HEK293 (cell line): ENCODE results near the gene ADAMTSL5.
A peak's percentile ranks its signal among the peaks of the same experiment; 100 is the strongest.

Experiments
- BCL11B ChIP-seq: fragments of 450-650 bp; formaldehyde crosslinking; IDR thresholded peaks from 2 replicates; pipeline ENCODE4 v1.5.1; 2016; ENCODE audit warnings: low read depth, missing biosample characterization, missing genetic modification characterization
- EGR2 ChIP-seq: fragments of 450-650 bp; formaldehyde crosslinking; IDR thresholded peaks from 2 replicates; pipeline ENCODE4 v1.5.1; 2016; ENCODE audit warnings: low read depth, missing biosample characterization, missing genetic modification characterization
- IKZF3 ChIP-seq: fragments of 450-650 bp; IDR thresholded peaks from 2 replicates; pipeline ENCODE4 v1.5.0; 2018; ENCODE audit warnings: missing biosample characterization, mild to moderate bottlenecking, missing genetic modification characterization, moderate library complexity
- KLF7 ChIP-seq: fragments of 450-650 bp; formaldehyde crosslinking; IDR thresholded peaks from 2 replicates; pipeline ENCODE4 v1.5.1; 2016; ENCODE audit warnings: missing biosample characterization, missing genetic modification characterization, borderline replicate concordance
- REPIN1 ChIP-seq: fragments of 450-650 bp; formaldehyde crosslinking; IDR thresholded peaks from 2 replicates; pipeline ENCODE4 v1.5.1; 2017; ENCODE audit warnings: missing biosample characterization, missing genetic modification characterization, low read depth
- SCRT1 ChIP-seq: fragments of 450-650 bp; formaldehyde crosslinking; IDR thresholded peaks from 2 replicates; pipeline ENCODE4 v1.5.1; 2016; ENCODE audit warnings: missing biosample characterization, missing genetic modification characterization, borderline replicate concordance
- SCRT2 ChIP-seq: fragments of 450-650 bp; formaldehyde crosslinking; IDR thresholded peaks from 2 replicates; pipeline ENCODE4 v1.5.1; 2016; ENCODE audit warnings: missing biosample characterization, missing genetic modification characterization
- SP2 ChIP-seq: fragments of 450-650 bp; formaldehyde crosslinking; IDR thresholded peaks from 2 replicates; pipeline ENCODE4 v1.5.1; 2016; ENCODE audit warnings: missing biosample characterization, missing genetic modification characterization
- TCF7L2 ChIP-seq: IDR thresholded peaks from 2 replicates; pipeline ENCODE4 v1.6.1; 2011; ENCODE audit warnings: low read depth, mild to moderate bottlenecking, inconsistent platforms, low read length, moderate library complexity, borderline replicate concordance
- ZBTB1 ChIP-seq: fragments of 450-650 bp; formaldehyde crosslinking; IDR thresholded peaks from 2 replicates; pipeline ENCODE4 v1.5.1; 2016; ENCODE audit warnings: missing biosample characterization, missing genetic modification characterization
- ZBTB17 ChIP-seq: fragments of 450-650 bp; formaldehyde crosslinking; IDR thresholded peaks from 2 replicates; pipeline ENCODE4 v1.5.1; 2016; ENCODE audit warnings: missing biosample characterization, missing genetic modification characterization
- ZBTB7A ChIP-seq: fragments of 450-650 bp; formaldehyde crosslinking; IDR thresholded peaks from 2 replicates; pipeline ENCODE4 v1.5.1; 2016; ENCODE audit warnings: low read depth, missing biosample characterization, missing genetic modification characterization
- ZEB2 ChIP-seq: fragments of 450-650 bp; formaldehyde crosslinking; IDR thresholded peaks from 2 replicates; pipeline ENCODE4 v1.5.1; 2016; ENCODE audit warnings: missing biosample characterization, missing genetic modification characterization
- ZFP69B ChIP-seq: fragments of 450-650 bp; formaldehyde crosslinking; IDR thresholded peaks from 2 replicates; pipeline ENCODE4 v1.5.1; 2016; ENCODE audit warnings: missing biosample characterization, missing genetic modification characterization
- ZNF19 ChIP-seq: fragments of 450-650 bp; formaldehyde crosslinking; IDR thresholded peaks from 2 replicates; pipeline ENCODE4; 2016; ENCODE audit warnings: missing biosample characterization, missing genetic modification characterization, low read depth
- ZNF214 ChIP-seq: fragments of 450-650 bp; formaldehyde crosslinking; IDR thresholded peaks from 2 replicates; pipeline ENCODE4 v1.5.1; 2017; ENCODE audit warnings: missing biosample characterization, mild to moderate bottlenecking, missing genetic modification characterization, borderline replicate concordance
- ZNF302 ChIP-seq: fragments of 450-650 bp; formaldehyde crosslinking; IDR thresholded peaks from 2 replicates; pipeline ENCODE4 v1.5.1; 2016; ENCODE audit warnings: missing biosample characterization, missing genetic modification characterization, low read depth
- ZNF324 ChIP-seq: fragments of 450-650 bp; formaldehyde crosslinking; IDR thresholded peaks from 2 replicates; pipeline ENCODE4 v1.5.1; 2016; ENCODE audit warnings: missing biosample characterization, missing genetic modification characterization
- ZNF426 ChIP-seq: fragments of 450-650 bp; formaldehyde crosslinking; IDR thresholded peaks from 2 replicates; pipeline ENCODE4 v1.5.1; 2017; ENCODE audit warnings: missing biosample characterization, missing genetic modification characterization, mild to moderate bottlenecking, inconsistent platforms, moderate library complexity
- ZNF600 ChIP-seq: fragments of 450-650 bp; formaldehyde crosslinking; IDR thresholded peaks from 2 replicates; pipeline ENCODE4 v1.5.1; 2016; ENCODE audit warnings: missing biosample characterization, missing genetic modification characterization
- ZNF660 ChIP-seq: fragments of 450-650 bp; IDR thresholded peaks from 2 replicates; pipeline ENCODE4 v1.5.1; 2018; ENCODE audit warnings: missing biosample characterization, mild to moderate bottlenecking, missing genetic modification characterization
- ZNF785 ChIP-seq: fragments of 450-650 bp; formaldehyde crosslinking; IDR thresholded peaks from 2 replicates; pipeline ENCODE4 v1.5.1; 2016; ENCODE audit warnings: missing biosample characterization, missing genetic modification characterization
- ZNF791 ChIP-seq: fragments of 450-650 bp; formaldehyde crosslinking; IDR thresholded peaks from 2 replicates; pipeline ENCODE4 v1.5.1; 2016; ENCODE audit warnings: missing biosample characterization, missing genetic modification characterization
- ZNF830 ChIP-seq: fragments of 450-650 bp; IDR thresholded peaks from 2 replicates; pipeline ENCODE4 v1.5.0; 2018; ENCODE audit warnings: missing biosample characterization, missing genetic modification characterization, low read depth, mild to moderate bottlenecking, moderate library complexity
- ZSCAN16 ChIP-seq: fragments of 450-650 bp; formaldehyde crosslinking; IDR thresholded peaks from 2 replicates; pipeline ENCODE4 v1.5.1; 2016; ENCODE audit warnings: missing biosample characterization, missing genetic modification characterization
- TF ChIP-seq, protein P1 (sequence below): fragments of 450-650 bp; formaldehyde crosslinking; IDR thresholded peaks from 2 replicates; pipeline ENCODE4 v1.5.1; 2016; ENCODE audit warnings: missing biosample characterization, missing genetic modification characterization
- TF ChIP-seq, protein P2 (sequence below): fragments of 450-650 bp; formaldehyde crosslinking; IDR thresholded peaks from 2 replicates; pipeline ENCODE4 v1.5.1; 2016; ENCODE audit warnings: missing biosample characterization, missing genetic modification characterization
- TF ChIP-seq, protein P3 (sequence below): fragments of 450-650 bp; formaldehyde crosslinking; IDR thresholded peaks from 2 replicates; pipeline ENCODE4 v1.5.1; 2016; ENCODE audit warnings: missing biosample characterization, missing genetic modification characterization
- TF ChIP-seq, protein P4 (sequence below): fragments of 450-650 bp; formaldehyde crosslinking; IDR thresholded peaks from 2 replicates; pipeline ENCODE4 v1.5.1; 2017; ENCODE audit warnings: missing biosample characterization, missing genetic modification characterization
- TF ChIP-seq, protein P5 (sequence below): fragments of 450-650 bp; formaldehyde crosslinking; IDR thresholded peaks from 2 replicates; pipeline ENCODE4 v1.5.1; 2016; ENCODE audit warnings: missing biosample characterization, missing genetic modification characterization

ADAMTSL5 gene

DNA sequence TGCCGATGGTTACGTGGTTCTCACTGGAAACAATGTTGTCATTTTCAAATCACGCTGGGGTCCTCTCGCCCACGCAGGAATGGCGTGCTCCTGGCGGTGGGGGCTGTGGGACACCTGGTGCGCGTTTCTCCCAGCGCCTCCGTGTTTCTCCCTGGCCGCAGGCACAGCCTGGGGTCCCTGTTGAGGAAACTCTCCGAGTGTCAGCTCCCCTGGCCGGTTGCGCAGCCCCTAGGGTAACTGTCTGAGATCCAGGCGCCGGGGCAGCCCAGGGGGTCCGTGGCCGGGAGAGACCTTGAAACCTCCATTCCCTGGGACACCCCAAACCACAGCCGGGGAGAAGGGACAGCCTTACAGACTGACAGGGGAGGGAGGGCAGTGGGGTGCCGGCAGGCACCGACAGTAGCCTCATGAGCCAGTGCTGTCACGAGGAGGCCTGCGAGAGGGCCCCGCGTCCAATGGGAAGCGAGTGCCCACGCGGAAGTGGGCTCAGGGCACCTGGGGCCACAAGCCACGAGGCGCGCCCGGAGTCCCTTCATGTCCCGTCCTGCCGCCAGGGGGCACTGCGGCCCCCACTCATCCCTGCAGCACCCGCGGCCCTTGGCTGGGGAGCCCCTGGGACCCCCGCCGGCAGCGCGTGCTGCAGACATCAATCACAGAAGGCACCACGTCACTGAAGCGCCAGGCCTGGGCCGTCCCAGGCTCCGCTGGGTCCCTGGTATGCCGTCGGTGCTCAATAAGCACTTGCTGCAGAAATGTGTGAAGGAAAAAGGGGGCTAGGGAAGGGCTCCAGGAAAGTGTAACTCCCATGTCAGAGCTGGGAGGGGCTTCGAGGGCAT, 9.5 kb downstream of the ADAMTSL5 start (continued):
- TF ChIP-seq ZNF660 (tag by site-specific recombination) (peak; percentile 61; the same call in 1 of the 2 replicates), ZNF426 (tag by site-specific recombination) (no peak), ZBTB17 (tag by site-specific recombination) (no peak), ZNF785 (tag by site-specific recombination) (peak; percentile 91), SP2 (tag by site-specific recombination) (peak; percentile 59), ZNF791 (no peak), EGR2 (tag by site-specific recombination) (peak; percentile 43), KLF7 (tag by site-specific recombination) (no peak), SCRT1 (tag by site-specific recombination) (no peak), SCRT2 (tag by site-specific recombination) (no peak; the same call in 1 of the 2 replicates), TCF7L2 (no peak), ZNF324 (tag by site-specific recombination) (0 out of 2 replicates have a peak, but pooled peaks have one; percentile 40), ZEB2 (tag by site-specific recombination) (peak; percentile 84), ZNF214 (tag by site-specific recombination) (no peak), REPIN1 (tag by site-specific recombination) (no peak), IKZF3 (tag by site-specific recombination) (peak; percentile 30; the same call in 1 of the 2 replicates), ZSCAN16 (tag by site-specific recombination) (no peak), ZFP69B (tag by site-specific recombination) (peak; percentile 90), BCL11B (peak; percentile 68; the same call in 1 of the 2 replicates), ZNF600 (no peak), ZNF830 (tag by site-specific recombination) (no peak), ZBTB1 (no peak), ZNF302 (tag by site-specific recombination) (no peak), ZBTB7A (tag by site-specific recombination) (peak; percentile 55; the same call in 1 of the 2 replicates), ZNF19 (tag by site-specific recombination) (no peak)
- TF ChIP-seq, protein P1, sequence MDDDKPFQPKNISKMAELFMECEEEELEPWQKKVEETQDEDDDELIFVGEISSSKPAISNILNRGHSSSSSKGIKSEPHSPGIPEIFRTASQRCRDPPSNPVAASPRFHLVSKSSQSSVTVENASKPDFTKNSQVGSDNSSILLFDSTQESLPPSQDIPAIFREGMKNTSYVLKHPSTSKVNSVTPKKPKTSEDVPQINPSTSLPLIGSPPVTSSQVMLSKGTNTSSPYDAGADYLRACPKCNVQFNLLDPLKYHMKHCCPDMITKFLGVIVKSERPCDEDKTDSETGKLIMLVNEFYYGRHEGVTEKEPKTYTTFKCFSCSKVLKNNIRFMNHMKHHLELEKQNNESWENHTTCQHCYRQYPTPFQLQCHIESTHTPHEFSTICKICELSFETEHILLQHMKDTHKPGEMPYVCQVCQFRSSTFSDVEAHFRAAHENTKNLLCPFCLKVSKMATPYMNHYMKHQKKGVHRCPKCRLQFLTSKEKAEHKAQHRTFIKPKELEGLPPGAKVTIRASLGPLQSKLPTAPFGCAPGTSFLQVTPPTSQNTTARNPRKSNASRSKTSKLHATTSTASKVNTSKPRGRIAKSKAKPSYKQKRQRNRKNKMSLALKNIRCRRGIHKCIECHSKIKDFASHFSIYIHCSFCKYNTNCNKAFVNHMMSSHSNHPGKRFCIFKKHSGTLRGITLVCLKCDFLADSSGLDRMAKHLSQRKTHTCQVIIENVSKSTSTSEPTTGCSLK, result no peak
- TF ChIP-seq, protein P2, sequence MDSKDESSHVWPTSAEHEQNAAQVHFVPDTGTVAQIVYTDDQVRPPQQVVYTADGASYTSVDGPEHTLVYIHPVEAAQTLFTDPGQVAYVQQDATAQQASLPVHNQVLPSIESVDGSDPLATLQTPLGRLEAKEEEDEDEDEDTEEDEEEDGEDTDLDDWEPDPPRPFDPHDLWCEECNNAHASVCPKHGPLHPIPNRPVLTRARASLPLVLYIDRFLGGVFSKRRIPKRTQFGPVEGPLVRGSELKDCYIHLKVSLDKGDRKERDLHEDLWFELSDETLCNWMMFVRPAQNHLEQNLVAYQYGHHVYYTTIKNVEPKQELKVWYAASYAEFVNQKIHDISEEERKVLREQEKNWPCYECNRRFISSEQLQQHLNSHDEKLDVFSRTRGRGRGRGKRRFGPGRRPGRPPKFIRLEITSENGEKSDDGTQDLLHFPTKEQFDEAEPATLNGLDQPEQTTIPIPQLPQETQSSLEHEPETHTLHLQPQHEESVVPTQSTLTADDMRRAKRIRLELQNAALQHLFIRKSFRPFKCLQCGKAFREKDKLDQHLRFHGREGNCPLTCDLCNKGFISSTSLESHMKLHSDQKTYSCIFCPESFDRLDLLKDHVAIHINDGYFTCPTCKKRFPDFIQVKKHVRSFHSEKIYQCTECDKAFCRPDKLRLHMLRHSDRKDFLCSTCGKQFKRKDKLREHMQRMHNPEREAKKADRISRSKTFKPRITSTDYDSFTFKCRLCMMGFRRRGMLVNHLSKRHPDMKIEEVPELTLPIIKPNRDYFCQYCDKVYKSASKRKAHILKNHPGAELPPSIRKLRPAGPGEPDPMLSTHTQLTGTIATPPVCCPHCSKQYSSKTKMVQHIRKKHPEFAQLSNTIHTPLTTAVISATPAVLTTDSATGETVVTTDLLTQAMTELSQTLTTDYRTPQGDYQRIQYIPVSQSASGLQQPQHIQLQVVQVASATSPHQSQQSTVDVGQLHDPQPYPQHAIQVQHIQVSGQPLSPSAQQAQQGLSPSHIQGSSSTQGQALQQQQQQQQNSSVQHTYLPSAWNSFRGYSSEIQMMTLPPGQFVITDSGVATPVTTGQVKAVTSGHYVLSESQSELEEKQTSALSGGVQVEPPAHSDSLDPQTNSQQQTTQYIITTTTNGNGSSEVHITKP, result no peak
- TF ChIP-seq, protein P3, sequence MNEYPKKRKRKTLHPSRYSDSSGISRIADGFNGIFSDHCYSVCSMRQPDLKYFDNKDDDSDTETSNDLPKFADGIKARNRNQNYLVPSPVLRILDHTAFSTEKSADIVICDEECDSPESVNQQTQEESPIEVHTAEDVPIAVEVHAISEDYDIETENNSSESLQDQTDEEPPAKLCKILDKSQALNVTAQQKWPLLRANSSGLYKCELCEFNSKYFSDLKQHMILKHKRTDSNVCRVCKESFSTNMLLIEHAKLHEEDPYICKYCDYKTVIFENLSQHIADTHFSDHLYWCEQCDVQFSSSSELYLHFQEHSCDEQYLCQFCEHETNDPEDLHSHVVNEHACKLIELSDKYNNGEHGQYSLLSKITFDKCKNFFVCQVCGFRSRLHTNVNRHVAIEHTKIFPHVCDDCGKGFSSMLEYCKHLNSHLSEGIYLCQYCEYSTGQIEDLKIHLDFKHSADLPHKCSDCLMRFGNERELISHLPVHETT (tag by site-specific recombination), result 0 out of 2 replicates have a peak, but pooled peaks have one; percentile 44
- TF ChIP-seq, protein P4, sequence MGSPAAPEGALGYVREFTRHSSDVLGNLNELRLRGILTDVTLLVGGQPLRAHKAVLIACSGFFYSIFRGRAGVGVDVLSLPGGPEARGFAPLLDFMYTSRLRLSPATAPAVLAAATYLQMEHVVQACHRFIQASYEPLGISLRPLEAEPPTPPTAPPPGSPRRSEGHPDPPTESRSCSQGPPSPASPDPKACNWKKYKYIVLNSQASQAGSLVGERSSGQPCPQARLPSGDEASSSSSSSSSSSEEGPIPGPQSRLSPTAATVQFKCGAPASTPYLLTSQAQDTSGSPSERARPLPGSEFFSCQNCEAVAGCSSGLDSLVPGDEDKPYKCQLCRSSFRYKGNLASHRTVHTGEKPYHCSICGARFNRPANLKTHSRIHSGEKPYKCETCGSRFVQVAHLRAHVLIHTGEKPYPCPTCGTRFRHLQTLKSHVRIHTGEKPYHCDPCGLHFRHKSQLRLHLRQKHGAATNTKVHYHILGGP (tag by site-specific recombination), result no peak
- TF ChIP-seq, protein P5, sequence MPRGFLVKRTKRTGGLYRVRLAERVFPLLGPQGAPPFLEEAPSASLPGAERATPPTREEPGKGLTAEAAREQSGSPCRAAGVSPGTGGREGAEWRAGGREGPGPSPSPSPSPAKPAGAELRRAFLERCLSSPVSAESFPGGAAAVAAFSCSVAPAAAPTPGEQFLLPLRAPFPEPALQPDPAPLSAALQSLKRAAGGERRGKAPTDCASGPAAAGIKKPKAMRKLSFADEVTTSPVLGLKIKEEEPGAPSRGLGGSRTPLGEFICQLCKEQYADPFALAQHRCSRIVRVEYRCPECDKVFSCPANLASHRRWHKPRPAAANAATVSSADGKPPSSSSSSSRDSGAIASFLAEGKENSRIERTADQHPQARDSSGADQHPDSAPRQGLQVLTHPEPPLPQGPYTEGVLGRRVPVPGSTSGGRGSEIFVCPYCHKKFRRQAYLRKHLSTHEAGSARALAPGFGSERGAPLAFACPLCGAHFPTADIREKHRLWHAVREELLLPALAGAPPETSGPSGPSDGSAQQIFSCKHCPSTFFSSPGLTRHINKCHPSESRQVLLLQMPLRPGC (tag by site-specific recombination), result 0 out of 2 replicates have a peak, but pooled peaks have one; percentile 22
